ENCODE data around the gene INPP5A. TPM values are rescaled to one million over a fixed set of nuclear protein-coding genes. Genes with fewer than 3 reads are reported as not detected.
"Not testable (repeated sequence)": the region's sequence is repeated elsewhere in the genome, so short reads cannot be mapped to it uniquely, and the experiment has no call there.

The INPP5A gene
- total RNA-seq, 1 donor from 2014 or later = 41.0 TPM

DNA sequence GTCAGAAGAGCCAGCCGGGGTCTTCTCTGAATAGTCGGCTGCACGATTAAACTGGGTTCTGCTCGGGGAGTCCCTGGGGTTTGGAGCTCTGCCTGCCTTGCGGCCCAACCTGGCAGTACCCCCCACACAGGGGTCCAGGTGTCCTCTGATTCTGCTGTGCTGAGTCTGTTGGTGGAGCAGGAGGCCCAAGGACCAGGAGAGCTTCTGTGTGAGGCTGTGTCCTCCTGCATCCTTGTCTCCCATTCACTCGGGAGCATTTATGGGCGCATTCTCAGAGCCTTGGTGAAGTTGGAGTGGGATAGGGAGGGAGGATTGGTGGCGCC is 14.2 kb downstream of the INPP5A start:
- Mint-ChIP-seq H3K9me3 (no peaks in the 10 kb centered on the region), H3K4me3 (no peak overlapping the region), H3K27me3 (ENCODE audit: low read depth) (no peaks in the 10 kb centered on the region), H3K36me3 (no peaks in the 10 kb centered on the region), H3K27ac (no peak overlapping the region), H3K4me1 (peaks cover 4% of the 10 kb centered on the region)
- no peak for DNase-seq (ENCODE audit: low spot score in 2 of 2, unreplicated experiment in 2 of 2)
- TF ChIP-seq, protein P1, sequence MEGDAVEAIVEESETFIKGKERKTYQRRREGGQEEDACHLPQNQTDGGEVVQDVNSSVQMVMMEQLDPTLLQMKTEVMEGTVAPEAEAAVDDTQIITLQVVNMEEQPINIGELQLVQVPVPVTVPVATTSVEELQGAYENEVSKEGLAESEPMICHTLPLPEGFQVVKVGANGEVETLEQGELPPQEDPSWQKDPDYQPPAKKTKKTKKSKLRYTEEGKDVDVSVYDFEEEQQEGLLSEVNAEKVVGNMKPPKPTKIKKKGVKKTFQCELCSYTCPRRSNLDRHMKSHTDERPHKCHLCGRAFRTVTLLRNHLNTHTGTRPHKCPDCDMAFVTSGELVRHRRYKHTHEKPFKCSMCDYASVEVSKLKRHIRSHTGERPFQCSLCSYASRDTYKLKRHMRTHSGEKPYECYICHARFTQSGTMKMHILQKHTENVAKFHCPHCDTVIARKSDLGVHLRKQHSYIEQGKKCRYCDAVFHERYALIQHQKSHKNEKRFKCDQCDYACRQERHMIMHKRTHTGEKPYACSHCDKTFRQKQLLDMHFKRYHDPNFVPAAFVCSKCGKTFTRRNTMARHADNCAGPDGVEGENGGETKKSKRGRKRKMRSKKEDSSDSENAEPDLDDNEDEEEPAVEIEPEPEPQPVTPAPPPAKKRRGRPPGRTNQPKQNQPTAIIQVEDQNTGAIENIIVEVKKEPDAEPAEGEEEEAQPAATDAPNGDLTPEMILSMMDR (IDR thresholded peaks at IDR 0.05; ENCODE audit: unreplicated experiment) = no peak

DNA sequence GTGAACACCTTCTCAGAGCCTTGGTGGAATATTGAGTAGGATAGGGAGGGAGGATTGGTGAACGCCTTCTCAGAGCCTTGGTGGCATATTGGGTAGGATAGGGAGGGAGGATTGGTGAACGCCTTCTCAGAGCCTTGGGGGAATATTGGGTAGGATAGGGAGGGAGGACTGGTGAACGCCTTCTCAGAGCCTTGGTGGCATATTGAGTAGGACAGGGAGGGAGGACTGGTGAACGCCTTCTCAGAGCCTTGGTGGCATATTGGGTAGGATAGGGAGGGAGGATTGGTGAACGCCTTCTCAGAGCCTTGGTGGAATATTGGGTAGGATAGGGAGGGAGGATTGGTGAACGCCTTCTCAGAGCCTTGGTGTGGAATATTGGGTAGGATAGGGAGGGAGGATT is 15.0 kb downstream of the INPP5A start:
- not testable (repeated sequence) for H3K27ac Mint-ChIP-seq; H3K9me3 Mint-ChIP-seq; H3K36me3 Mint-ChIP-seq; DNase-seq (ENCODE audit: low spot score in 2 of 2, unreplicated experiment in 2 of 2); H3K4me1 Mint-ChIP-seq; H3K27me3 Mint-ChIP-seq (ENCODE audit: low read depth); H3K4me3 Mint-ChIP-seq

DNA sequence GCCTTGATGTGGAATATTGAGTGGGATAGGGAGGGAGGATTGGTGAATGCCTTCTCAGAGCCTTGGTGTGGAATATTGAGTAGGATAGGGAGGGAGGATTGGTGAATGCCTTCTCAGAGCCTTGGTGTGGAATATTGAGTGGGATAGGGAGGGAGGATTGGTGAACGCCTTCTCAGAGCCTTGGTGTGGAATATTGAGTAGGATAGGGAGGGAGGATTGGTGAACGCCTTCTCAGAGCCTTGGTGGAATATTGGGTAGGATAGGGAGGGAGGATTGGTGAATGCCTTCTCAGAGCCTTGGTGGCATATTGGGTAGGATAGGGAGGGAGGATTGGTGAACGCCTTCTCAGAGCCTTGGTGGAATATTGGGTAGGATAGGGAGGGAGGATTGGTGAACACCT is 16.0 kb downstream of the INPP5A start:
- H3K9me3 Mint-ChIP-seq; H3K27me3 Mint-ChIP-seq (ENCODE audit: low read depth); H3K4me1 Mint-ChIP-seq; H3K36me3 Mint-ChIP-seq; H3K4me3 Mint-ChIP-seq; DNase-seq (ENCODE audit: low spot score in 2 of 2, unreplicated experiment in 2 of 2); H3K27ac Mint-ChIP-seq: not testable (repeated sequence)

DNA sequence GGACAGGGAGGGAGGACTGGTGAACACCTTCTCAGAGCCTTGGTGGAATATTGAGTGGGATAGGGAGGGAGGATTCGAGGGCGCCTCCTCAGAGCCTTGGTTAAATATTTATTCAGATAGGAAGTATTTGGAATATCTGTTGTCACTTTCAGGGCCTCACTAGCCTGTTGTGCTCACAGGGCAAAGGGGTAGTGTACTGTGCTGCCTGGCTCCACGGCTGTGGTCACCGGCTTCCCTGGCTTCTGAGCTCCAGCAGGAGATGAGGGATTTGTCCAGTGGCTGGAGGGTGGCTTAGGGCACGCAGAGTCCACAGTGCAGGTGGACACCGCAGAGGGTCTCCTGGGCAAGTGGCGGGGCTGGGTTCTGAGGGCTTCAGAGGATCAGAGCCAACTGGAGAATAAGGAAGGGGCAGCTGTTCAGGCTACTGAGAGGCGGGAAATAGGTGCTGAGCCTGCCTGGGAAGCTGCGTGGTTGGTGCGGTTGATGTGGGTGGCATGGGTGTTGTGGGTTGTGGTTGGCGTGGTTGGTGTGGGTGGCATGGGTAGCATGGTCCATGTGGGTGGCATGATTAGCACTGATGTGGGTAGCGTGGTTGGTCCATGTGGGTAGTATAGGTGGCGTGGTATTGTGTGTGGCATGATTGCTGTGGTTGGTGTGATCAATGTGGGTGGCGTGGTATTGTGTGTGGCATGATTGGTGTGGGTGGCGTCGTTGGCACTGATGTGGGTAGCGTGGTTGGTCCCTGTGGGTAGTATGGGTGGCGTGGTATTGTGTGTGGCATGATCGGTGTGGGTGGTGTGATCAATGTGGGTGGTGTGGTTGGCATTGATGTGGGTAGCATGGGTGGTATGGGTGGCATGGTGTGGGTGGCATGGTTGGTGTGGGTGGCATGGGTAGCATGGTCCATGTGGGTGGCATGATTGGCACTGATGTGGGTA is 16.7 kb downstream of the INPP5A start:
- Mint-ChIP-seq H3K4me1 (peaks cover 3% of the 10 kb centered on the region), H3K9me3 (no peaks in the 10 kb centered on the region), H3K36me3 (no peaks in the 10 kb centered on the region), H3K27ac (no peak overlapping the region), H3K4me3 (no peak overlapping the region), H3K27me3 (ENCODE audit: low read depth) (no peaks in the 10 kb centered on the region)
- TF ChIP-seq, protein P1 (IDR thresholded peaks at IDR 0.05; ENCODE audit: unreplicated experiment) = no peak
- DNase-seq (ENCODE audit: low spot score in 2 of 2, unreplicated experiment in 2 of 2) = no peak

DNA sequence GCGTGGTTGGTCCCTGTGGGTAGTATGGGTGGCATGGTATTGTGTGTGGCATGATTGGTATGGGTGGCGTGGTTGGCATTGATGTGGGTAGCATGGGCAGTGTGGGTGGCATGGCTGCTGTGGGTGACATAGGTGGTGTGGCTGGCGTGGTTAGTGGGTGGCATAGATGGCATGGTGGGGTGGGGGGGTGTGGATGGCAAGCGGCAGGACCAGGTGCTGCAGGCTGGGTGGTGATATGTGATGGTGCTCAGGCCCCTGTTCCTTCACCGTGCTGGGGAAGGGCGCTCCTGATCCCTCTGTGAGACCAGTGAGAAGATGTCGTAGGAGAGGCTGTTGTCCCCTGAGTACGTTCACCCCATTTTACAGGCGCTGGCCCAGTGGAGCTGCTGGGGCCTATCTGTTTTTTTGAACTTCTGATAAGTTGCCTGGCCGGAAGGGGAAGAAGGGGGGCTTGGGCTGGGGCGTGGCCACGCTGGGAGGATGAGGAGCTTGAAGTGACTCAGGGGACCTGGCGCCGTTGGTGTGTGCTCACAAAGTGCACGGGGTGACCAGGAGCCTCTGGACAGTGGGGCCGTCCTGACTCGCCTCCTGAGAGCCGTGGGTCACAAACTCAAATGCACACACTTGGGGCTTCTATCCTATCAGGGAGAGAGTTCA is 17.5 kb downstream of the INPP5A start:
- peak in 1 of 2 experiments; percentile 9 for DNase-seq (ENCODE audit: low spot score in 2 of 2, unreplicated experiment in 2 of 2)
- TF ChIP-seq, protein P1 (IDR thresholded peaks at IDR 0.05; ENCODE audit: unreplicated experiment) = no peak
- Mint-ChIP-seq H3K36me3 (no peaks in the 10 kb centered on the region), H3K27me3 (ENCODE audit: low read depth) (no peaks in the 10 kb centered on the region), H3K27ac (no peak overlapping the region), H3K4me1 (peaks cover 2% of the 10 kb centered on the region), H3K9me3 (no peaks in the 10 kb centered on the region), H3K4me3 (no peak overlapping the region)

DNA sequence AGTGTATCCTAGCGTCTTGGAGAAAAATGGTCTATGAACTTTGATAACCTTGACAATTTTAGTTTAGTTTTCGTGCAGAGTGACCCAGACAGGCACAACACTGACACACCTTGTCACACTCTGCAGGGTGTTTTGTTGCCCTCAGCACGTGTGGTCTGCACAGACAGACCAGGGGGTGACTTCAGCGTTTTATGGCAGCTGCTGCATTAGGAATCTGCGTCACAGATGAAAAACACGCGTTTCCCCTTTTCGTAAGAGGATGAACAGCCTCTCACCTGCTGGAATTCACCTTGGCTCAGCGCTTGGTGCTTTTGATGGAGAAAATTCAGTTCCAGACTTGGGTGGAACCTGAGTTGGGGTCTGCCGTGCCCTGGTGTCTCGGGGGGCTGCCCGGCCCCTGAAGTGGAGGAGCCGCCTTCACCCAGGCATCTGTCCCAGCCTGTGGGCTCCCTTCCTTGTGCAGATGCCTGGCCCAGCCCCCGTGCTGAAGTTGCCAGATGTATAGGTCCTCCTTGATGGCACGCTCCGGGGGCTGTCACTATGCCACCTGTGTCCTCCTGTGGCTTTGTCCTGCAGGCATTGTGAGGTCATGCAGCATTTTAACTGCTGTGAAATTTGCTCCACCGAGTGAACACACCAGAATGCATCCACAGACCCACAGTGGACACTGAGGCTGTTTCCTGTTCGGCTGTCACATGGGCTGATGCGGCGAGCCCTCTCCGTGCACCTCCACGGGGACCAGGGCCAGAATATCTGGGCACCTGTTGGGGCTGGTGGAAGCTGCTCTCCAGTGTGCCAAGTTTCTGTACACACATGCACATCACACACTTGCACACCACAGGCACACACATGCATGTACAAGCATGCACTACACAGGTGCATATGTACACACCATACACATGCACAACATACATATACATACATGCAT is 18.3 kb downstream of the INPP5A start:
- Mint-ChIP-seq H3K27ac (no peak overlapping the region), H3K36me3 (no peaks in the 10 kb centered on the region), H3K27me3 (ENCODE audit: low read depth) (no peaks in the 10 kb centered on the region), H3K4me1 (peaks cover 2% of the 10 kb centered on the region), H3K9me3 (no peaks in the 10 kb centered on the region), H3K4me3 (no peak overlapping the region)
- TF ChIP-seq, protein P1 (IDR thresholded peaks at IDR 0.05; ENCODE audit: unreplicated experiment) = no peak
- peak in 1 of 2 experiments; percentile 16 for DNase-seq (ENCODE audit: low spot score in 2 of 2, unreplicated experiment in 2 of 2)

Data from mesothelial cell of epicardium (in vitro differentiated cells).